GOT3 (cell line): ENCODE measurements around the gene PRTN3.
"Not testable (repeated sequence)": the region's sequence is repeated elsewhere in the genome, so short reads cannot be mapped to it uniquely, and the experiment has no call there.

Experiments
- DNase-seq: peaks from one replicate; lab custom pipeline; 2025; ENCODE audit warnings: mixed read lengths; lab: John Stamatoyannopoulos, UW

Gene PRTN3

GRCh38 chr19:866769-867300 lies 26.0 kb downstream of the PRTN3 start:
- no peak for DNase-seq

- DNase-seq: no peak
These were observed 26.5 kb downstream of the PRTN3 start for GRCh38 chr19:867301-867793.

GRCh38 chr19:867855-868457 lies 27.2 kb downstream of the PRTN3 start:
- DNase-seq: no peak

GRCh38 chr19:868458-869244 lies 27.9 kb downstream of the PRTN3 start:
- no peak for DNase-seq

GRCh38 chr19:869245-870177 lies 28.7 kb downstream of the PRTN3 start:
- no peak for DNase-seq

GRCh38 chr19:870314-870713 lies 29.5 kb downstream of the PRTN3 start:
- DNase-seq: no peak

GRCh38 chr19:870963-871401 lies 30.2 kb downstream of the PRTN3 start:
- DNase-seq: no peak

- no peak for DNase-seq
These were observed 30.9 kb downstream of the PRTN3 start for GRCh38 chr19:871446-872265.

- no peak for DNase-seq
These were observed 31.6 kb downstream of the PRTN3 start for GRCh38 chr19:872266-872951.

- DNase-seq: no peak
These were observed 32.3 kb downstream of the PRTN3 start for GRCh38 chr19:873084-873483.

GRCh38 chr19:873561-874041 lies 32.8 kb downstream of the PRTN3 start:
- DNase-seq: no peak

GRCh38 chr19:875265-875879 lies 34.6 kb downstream of the PRTN3 start:
- no peak for DNase-seq

- no peak for DNase-seq
These were observed 35.3 kb downstream of the PRTN3 start for GRCh38 chr19:876089-876488.

GRCh38 chr19:876780-877314 lies 36.0 kb downstream of the PRTN3 start:
- DNase-seq: no peak

GRCh38 chr19:877992-878660 lies 37.3 kb downstream of the PRTN3 start:
- not testable (repeated sequence) for DNase-seq

- not testable (repeated sequence) for DNase-seq
These were observed 38.2 kb downstream of the PRTN3 start for GRCh38 chr19:878751-879561.

- no peak for DNase-seq
These were observed 39.1 kb downstream of the PRTN3 start for GRCh38 chr19:879711-880438.
